Activated gamma-delta T cell treated with anti-CD3 and anti-CD28 coated beads, Interleukin-2, amount 50 U/mL, for 16 hours (primary cell): Measurements from ENCODE around the gene FAM120B.

Source experiments
- DNase-seq: peaks from one replicate; pipeline ENCODE4 v3.0.0-alpha.2; 2020; ENCODE audit warnings: low read depth

The FAM120B gene

GRCh38 chr6:170355661-170356060 is 49.1 kb downstream of the FAM120B start:
- DNase-seq = no peak

GRCh38 chr6:170357812-170358211 is 51.3 kb downstream of the FAM120B start:
- no peak for DNase-seq

GRCh38 chr6:170358496-170358895 is 51.9 kb downstream of the FAM120B start:
- DNase-seq = no peak

GRCh38 chr6:170360476-170360875 is 53.9 kb downstream of the FAM120B start:
- no peak for DNase-seq

- DNase-seq = no peak
These were observed 54.8 kb downstream of the FAM120B start for GRCh38 chr6:170361335-170361734.

GRCh38 chr6:170362121-170362520 is 55.6 kb downstream of the FAM120B start:
- DNase-seq = no peak

- DNase-seq = no peak
These were observed 56.7 kb downstream of the FAM120B start for GRCh38 chr6:170363255-170363654.

GRCh38 chr6:170365121-170365520 is 58.6 kb downstream of the FAM120B start:
- DNase-seq = no peak

GRCh38 chr6:170365593-170365992 is 59.0 kb downstream of the FAM120B start:
- DNase-seq = no peak

GRCh38 chr6:170366248-170366960 is 59.8 kb downstream of the FAM120B start:
- DNase-seq = no peak

- no peak for DNase-seq
These were observed 60.7 kb downstream of the FAM120B start for GRCh38 chr6:170367241-170367640.

GRCh38 chr6:170368544-170368943 is 62.0 kb downstream of the FAM120B start:
- DNase-seq = no peak

GRCh38 chr6:170369403-170369802 is 62.8 kb downstream of the FAM120B start:
- DNase-seq = no peak

GRCh38 chr6:170370416-170370815 is 63.9 kb downstream of the FAM120B start:
- no peak for DNase-seq

- no peak for DNase-seq
These were observed 64.5 kb downstream of the FAM120B start for GRCh38 chr6:170371080-170371479.

GRCh38 chr6:170371588-170371987 is 65.0 kb downstream of the FAM120B start:
- DNase-seq = no peak

GRCh38 chr6:170372380-170373325 is 66.1 kb downstream of the FAM120B start:
- no peak for DNase-seq

- DNase-seq = no peak
These were observed 68.2 kb downstream of the FAM120B start for GRCh38 chr6:170374571-170375444.

GRCh38 chr6:170375661-170376060 is 69.1 kb downstream of the FAM120B start:
- DNase-seq = no peak

GRCh38 chr6:170376386-170377043 is 70.0 kb downstream of the FAM120B start:
- DNase-seq = no peak

GRCh38 chr6:170378502-170378901 is 71.9 kb downstream of the FAM120B start:
- DNase-seq = peak; percentile 4

GRCh38 chr6:170381562-170381961 is 75.0 kb downstream of the FAM120B start:
- DNase-seq = no peak
